GM18870 (cell line): ENCODE measurements around the gene OBSCN.

Experiments
- ATAC-seq: cut with Tn5 transposase; IDR thresholded peaks from one replicate; pipeline ENCODE4 v1.9.1; 2021; ENCODE audit warnings: moderate library complexity; ENCODE audit not compliant: unreplicated experiment

Gene OBSCN

GRCh38 chr1:228364068-228364705, 156.3 kb downstream of the OBSCN start:
- ATAC-seq, result no peak

- no peak for ATAC-seq
These were observed 156.9 kb downstream of the OBSCN start for GRCh38 chr1:228364706-228365213.

- ATAC-seq, result no peak
These were observed 157.6 kb downstream of the OBSCN start for GRCh38 chr1:228365271-228366061.

- no peak for ATAC-seq
These were observed 158.4 kb downstream of the OBSCN start for GRCh38 chr1:228366062-228366865.

- ATAC-seq, result no peak
These were observed 159.3 kb downstream of the OBSCN start for GRCh38 chr1:228366866-228367741.

GRCh38 chr1:228367798-228368791, 160.3 kb downstream of the OBSCN start:
- no peak for ATAC-seq

GRCh38 chr1:228368801-228369607, 161.2 kb downstream of the OBSCN start:
- ATAC-seq, result no peak

- no peak for ATAC-seq
These were observed 162.0 kb downstream of the OBSCN start for GRCh38 chr1:228369608-228370438.

- no peak for ATAC-seq
These were observed 162.6 kb downstream of the OBSCN start for GRCh38 chr1:228370439-228370940.

GRCh38 chr1:228370941-228371740, 163.3 kb downstream of the OBSCN start:
- ATAC-seq, result no peak

GRCh38 chr1:228371741-228372182, 163.9 kb downstream of the OBSCN start:
- ATAC-seq, result no peak

GRCh38 chr1:228372183-228373003, 164.5 kb downstream of the OBSCN start:
- no peak for ATAC-seq

GRCh38 chr1:228373004-228373680, 165.3 kb downstream of the OBSCN start:
- no peak for ATAC-seq

GRCh38 chr1:228373681-228374571, 166.1 kb downstream of the OBSCN start:
- ATAC-seq, result no peak
